Measurements from ENCODE around the gene PDE4B.

DNA sequence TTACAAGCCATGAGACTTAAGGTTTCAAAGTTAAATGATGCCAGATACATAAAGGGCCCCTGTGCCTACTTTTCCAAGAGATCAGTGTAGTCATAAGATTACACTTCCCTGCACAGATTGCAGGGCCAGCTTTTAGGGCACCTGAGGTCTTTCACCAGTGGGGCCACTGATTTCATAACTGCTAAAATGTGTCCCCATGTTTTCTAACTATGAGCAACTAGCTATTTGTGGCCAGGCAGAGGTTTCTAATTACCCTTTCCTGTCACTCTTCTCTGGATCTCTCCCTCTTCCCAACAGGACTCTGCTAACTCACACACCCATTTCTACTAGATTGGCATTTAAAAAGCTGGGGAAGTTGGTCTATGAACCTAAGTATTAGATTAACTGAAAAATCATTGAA, 534.2 kb downstream of the PDE4B start:
- no peak for TF ChIP-seq CTCF (IDR thresholded peaks at IDR 0.05)
- no peak for TF ChIP-seq POLR2A (IDR thresholded peaks at IDR 0.05)

Measured in heart left ventricle (tissue), 13 donors.